Activated T-cell treated with anti-CD3 and anti-CD28 coated beads for 24 hours (primary cell): ENCODE measurements around the gene OTOP1.
"Not testable (repeated sequence)": the region's sequence is repeated elsewhere in the genome, so short reads cannot be mapped to it uniquely, and the experiment has no call there.

Experiments used
- DNase-seq: peaks from one replicate; pipeline ENCODE4 v3.0.0-alpha.2; 2020; ENCODE audit warnings: low read depth

Gene OTOP1

GRCh38 chr4:4160956-4161665 is 65.6 kb downstream of the OTOP1 start:
- DNase-seq: peak; percentile 6

- peak; percentile 14 for DNase-seq
Observed at GRCh38 chr4:4145622-4146021, 81.1 kb downstream of the OTOP1 start.

- DNase-seq: not testable (repeated sequence)
Observed at GRCh38 chr4:4143376-4143775, 83.4 kb downstream of the OTOP1 start.

GRCh38 chr4:4142679-4143078 is 84.0 kb downstream of the OTOP1 start:
- not testable (repeated sequence) for DNase-seq

GRCh38 chr4:4141186-4141585 is 85.5 kb downstream of the OTOP1 start:
- DNase-seq: not testable (repeated sequence)
